GM21447 (cell line): ENCODE measurements around the gene SORD.
"Not testable (repeated sequence)": the region's sequence is repeated elsewhere in the genome, so short reads cannot be mapped to it uniquely, and the experiment has no call there.

Experiments used
- ATAC-seq: cut with Tn5 transposase; IDR thresholded peaks from one replicate; pipeline ENCODE4 v1.9.1; 2021; ENCODE audit not compliant: unreplicated experiment

SORD gene

DNA sequence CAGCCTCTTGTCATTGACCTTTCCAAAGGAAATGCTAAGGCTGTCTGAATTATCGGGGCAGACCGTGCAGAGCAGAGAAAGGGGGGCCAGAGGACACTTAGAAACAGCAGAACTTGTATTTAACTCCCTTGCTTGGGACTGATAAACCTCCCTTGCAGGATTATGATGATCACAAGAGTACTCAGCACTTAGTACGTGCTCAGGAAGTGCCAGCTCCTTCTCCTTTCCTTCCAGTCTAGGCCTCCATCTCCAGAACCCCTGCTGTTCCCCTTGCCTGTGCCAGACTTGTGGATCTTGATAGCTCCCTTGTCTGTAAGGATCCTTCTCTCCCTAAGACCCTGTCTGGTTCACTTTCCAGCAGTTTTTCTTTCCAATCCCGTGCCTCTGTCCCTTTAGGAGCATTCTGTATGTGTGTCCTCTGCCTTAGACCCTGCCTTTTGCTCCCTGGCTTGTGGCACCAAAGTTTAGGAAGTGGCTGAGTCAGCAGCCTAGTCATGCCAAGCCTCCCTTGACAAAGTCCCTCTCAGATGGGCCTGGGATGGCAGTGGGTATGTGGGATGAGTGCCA lies 747 bp downstream of the SORD start:
- no peak for ATAC-seq

DNA sequence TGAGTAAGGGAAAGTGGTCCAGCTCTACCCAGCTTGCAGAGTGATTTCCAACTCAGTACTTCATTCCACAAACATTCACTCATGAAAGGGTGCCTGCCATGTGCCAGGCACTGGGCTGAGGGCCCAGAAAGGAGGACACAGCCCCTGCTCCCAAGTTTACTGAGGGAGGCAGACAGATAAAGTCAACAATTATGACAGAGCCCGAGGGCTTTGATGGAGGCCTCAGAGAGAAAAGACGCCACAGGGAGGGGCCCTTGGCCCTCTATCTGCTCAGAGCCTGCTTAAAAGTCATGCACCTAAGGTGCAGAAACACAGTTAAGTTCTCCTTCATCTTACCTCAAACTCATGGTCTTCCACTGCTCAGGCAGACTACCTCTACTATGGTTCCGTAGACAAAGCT lies 1.7 kb downstream of the SORD start:
- ATAC-seq, result not testable (repeated sequence)

- not testable (repeated sequence) for ATAC-seq
These were observed 2.6 kb downstream of the SORD start for GRCh38 chr15:45025627-45026026.

DNA sequence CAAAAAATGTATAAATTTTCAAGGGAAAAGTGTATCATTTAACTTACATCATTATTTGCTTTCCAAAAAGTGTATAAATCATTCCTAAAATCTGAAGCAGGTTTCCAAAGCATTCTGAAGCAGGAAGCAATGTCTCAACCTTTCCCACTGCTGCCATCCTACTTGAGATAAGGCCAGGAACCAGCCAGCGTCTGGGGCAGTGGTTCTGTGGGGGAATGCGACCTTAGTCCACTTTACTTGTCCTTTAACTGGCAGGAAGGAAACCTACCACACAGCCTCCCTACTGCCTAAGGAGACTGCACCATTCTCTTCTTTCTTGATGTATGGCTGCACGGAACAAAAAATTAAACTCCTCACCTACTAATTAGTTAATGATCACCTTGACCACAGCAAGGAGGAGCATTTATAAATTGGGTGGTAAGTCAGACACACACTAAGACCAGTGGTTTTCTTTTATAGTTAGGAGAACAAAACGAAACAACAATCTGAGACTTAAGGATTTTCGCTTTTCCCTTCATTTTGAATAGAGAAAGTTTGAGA lies 3.7 kb downstream of the SORD start:
- no peak for ATAC-seq

GRCh38 chr15:45027220-45027619 lies 4.2 kb downstream of the SORD start:
- no peak for ATAC-seq

DNA sequence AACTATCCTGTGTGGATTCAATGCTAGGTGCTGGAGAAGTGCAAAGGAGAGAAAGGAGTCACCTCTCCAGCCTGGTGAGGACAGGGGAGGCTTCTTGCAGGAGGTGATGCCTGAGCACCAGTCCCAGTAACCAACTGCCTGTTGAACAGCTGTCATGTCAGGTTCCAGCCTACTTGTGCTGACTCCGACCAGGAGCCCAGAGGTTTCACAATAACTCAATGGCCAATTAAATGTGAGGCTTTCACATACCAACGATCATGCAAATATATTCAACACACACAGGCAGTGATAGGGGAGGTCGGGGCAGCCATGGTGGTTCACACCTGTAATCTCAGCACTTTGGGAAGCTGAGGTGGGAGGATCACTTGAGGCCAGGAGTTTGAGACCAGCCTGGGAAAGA lies 7.7 kb downstream of the SORD start:
- no peak for ATAC-seq

- not testable (repeated sequence) for ATAC-seq
These were observed 8.6 kb downstream of the SORD start for GRCh38 chr15:45031522-45032028.

GRCh38 chr15:45032501-45032900 lies 9.5 kb downstream of the SORD start:
- ATAC-seq, result not testable (repeated sequence)

- not testable (repeated sequence) for ATAC-seq
These were observed 11.1 kb downstream of the SORD start for GRCh38 chr15:45034087-45034486.

DNA sequence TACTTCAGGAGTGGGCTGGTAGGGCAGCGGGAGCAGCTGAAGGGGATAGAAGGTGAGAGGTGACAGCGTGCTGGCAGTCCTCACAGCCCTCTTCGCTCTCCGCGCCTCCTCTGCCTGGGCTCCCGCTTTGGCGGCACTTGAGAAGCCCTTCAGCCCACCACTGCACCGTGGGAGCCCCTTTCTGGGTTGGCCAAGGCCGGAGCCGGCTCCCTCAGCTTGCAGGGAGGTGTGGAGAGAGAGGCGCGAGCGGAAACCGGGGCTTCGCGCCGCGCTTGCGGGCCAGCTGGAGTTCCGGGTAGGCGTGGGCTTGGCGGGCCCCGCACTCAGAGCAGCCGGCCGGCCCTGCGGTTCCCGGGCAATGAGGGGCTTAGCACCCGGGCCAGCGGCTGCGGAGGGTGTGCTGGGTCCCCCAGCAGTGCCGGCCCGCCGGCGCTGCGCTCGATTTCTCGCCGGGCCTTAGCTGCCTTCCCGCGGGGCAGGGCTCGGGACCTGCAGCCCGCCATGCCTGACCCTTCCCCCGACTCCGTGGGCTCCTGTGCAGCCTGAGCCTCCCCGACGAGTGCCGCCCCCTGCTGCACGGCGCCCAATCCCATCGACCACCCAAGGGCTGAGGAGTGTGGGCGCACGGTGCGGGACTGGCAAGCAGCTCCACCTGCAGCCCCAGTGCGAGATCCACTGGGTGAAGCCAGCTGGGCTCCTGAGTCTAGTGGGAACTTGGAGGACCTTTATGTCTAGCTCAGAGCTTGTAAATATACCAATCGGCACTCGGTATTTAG lies 11.8 kb downstream of the SORD start:
- ATAC-seq, result not testable (repeated sequence)

- peak; percentile 60 for ATAC-seq
These were observed 14.1 kb downstream of the SORD start for GRCh38 chr15:45036812-45037781.

DNA sequence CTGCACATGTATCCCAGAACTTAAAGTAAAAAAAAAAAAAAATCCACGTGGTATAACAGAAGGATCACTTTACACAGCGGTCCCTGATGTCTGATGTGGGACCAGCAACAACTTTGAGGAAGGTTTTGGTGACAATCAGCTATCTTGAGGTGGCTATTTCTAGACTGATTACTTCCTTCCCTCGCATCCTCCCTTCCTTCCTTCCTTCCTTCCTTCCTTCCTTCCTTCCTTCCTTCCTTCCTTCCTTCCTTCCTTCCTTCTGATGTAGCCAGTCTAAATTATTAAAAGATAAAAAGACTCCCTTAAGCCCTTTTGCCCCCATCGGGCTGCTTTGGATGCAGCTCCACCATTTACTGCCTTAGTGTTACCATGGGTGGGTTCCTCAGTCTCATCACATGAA lies 14.9 kb downstream of the SORD start:
- ATAC-seq, result no peak

DNA sequence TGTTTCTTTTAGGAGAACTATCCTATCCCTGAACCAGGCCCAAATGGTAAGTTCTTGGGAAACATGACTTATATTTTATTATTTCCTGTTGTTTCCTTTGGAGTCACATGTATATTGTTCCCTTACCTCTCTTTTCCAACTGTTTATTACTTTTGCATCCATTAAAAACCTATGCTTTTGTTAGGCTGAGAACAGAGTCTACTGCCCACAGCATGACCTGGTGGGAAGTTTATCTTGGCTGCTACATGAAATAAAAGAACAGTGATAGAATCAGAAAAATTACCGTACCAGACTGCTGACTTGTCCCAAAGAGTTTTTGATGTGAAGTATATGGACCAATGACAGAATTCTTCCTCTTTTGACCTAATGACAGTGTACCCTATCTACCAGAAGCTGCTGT lies 17.4 kb downstream of the SORD start:
- ATAC-seq, result not testable (repeated sequence)

GRCh38 chr15:45041538-45041937 lies 18.5 kb downstream of the SORD start:
- not testable (repeated sequence) for ATAC-seq

DNA sequence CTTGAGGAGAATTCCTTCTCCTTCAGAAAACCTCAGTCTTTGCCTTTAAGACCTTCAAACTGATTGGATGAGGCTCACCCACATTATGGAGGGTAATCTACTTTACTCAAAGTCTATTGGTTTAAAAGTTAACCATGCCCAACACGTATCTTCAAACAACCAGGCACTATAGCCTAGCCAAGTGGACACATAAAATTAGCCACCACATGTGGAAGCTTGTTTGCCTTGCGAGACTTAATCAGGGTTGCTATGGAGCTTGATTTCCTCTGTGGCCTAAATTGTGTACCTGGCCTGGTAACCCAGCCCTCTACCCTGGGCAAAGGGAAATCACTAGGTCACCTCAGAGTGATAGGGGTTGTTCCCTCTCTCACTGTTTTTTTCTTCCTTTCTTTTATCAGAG lies 19.9 kb downstream of the SORD start:
- ATAC-seq, result not testable (repeated sequence)

DNA sequence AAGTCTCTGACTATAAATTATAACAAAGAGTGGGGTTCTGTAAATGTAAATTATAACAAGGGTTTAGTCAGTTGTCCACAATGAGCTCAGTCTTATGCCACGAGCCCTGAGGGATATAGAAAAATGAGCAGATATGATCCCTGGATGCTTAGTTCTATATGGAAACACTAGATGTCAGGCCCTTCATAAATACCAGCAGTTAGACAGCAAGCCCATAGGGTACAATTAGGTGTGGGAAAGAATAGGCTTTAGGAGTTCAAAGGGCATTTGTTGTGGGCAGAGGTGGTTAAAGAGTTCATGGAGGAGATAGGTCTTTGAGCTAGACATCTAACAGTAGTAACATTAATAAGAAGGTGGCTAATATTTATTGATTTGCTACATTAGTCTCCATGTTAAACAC lies 21.3 kb downstream of the SORD start:
- ATAC-seq, result not testable (repeated sequence)

GRCh38 chr15:45048449-45048793 lies 25.4 kb downstream of the SORD start:
- not testable (repeated sequence) for ATAC-seq

DNA sequence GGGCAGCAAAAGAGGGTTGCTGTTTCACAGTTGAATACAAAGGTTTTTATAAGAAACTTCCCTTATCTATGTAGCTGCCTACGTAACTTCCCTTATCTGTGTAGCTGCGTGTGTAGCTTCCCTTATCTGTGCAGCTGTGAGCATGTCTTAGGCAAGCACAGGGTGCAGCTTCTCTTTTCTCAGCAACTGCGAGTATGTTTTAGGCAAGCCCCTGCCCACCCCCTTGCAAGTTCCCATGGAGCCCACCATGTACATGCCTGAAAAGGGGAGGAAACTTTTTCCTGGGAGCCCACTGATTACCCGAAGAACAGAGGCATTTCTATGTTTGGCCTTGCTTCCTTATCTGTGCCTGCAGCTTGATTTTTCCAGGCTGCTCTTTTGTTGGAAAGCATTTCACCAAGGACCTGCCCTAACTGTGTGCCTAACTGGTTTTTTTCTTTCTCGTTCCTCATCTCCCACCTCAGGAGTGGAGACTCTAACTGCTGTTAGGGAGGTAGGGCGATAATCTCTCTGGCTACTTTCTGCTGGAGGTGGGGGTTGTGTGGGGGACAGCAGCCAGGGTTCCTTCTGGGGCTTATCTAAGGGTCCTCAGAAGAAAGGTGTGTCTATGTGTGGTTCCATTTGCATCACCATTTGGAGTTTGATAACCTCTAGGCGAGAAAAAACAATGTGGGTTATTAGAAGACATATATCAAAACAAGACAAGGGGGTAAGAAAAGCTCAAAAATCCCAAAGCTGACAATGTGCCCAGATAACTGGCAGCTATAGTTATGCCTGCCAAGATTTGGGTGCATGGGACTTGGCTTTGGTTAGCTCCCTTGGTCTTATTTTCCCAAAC lies 26.0 kb downstream of the SORD start:
- ATAC-seq, result no peak

DNA sequence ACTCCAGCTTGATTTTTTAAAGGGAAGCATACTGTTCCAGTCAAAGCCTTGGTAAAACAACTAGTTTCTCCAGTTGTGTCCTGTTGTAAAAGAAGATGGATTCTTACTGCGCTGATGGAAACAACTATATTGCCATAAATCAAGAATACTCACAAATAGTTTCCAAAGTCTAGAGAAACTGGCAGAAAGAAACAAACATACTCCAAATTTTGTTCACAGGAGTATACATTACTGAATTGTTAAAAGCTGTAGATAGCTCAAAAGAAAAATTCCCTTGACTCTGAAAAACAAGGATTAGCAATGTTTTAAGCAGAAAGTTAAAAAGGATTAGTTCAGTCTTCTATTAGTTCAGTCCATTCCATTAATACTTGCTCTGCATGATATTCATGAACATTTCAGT lies 27.6 kb downstream of the SORD start:
- ATAC-seq, result no peak

DNA sequence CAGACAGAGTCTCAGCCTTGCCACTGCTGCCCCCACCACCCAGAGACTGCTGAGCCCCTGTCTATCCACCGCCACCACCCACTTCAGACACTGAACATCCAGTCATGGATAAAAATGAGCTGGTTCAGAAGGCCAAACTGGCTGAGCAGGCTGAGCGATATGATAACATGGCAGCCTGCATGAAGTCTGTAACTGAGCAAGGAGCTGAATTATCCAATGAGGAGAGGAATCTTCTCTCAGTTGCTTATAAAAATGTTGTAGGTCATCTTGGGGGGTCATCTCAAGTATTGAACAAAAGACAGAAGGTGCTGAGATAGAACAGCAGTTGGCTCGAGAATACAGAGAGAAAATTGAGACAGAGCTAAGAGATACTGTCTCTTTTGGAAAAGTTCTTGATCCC lies 29.7 kb downstream of the SORD start:
- ATAC-seq, result not testable (repeated sequence)
